Immature natural killer cell (primary cell): Measurements from ENCODE around the gene APBA3. TPM values are rescaled to one million over a fixed set of nuclear protein-coding genes. Genes with fewer than 3 reads are reported as not detected.
"Not testable (repeated sequence)": the region's sequence is repeated elsewhere in the genome, so short reads cannot be mapped to it uniquely, and the experiment has no call there.

Experiments
- DNase-seq, 3 donors: peaks; one replicate each; pipeline ENCODE4 v3.0.0; 2022; ENCODE audit warnings: mixed read lengths in 1 of 3
- H3K27ac Mint-ChIP-seq, 6 donors: one replicate each; pipeline ENCODE4 v1.8.0; 2020; ENCODE audit warnings: mixed read lengths in 6 of 6, mild to moderate bottlenecking in 5 of 6, inconsistent platforms in 4 of 6, moderate library complexity in 3 of 6
- H3K27me3 Mint-ChIP-seq, 3 donors: one replicate each; pipeline ENCODE4 v1.8.0; 2020 to 2021; ENCODE audit warnings: low read depth in 3 of 3, mild to moderate bottlenecking in 3 of 3, mixed read lengths in 3 of 3, moderate library complexity in 3 of 3, inconsistent platforms in 1 of 3
- H3K36me3 Mint-ChIP-seq, 3 donors: one replicate each; pipeline ENCODE4 v1.8.0; 2020; ENCODE audit warnings: mixed read lengths in 3 of 3, inconsistent platforms in 2 of 3, mild to moderate bottlenecking in 2 of 3
- H3K4me1 Mint-ChIP-seq, 2 donors: one replicate each; pipeline ENCODE4 v1.8.0; 2020; ENCODE audit warnings: inconsistent platforms in 2 of 2, mild to moderate bottlenecking in 2 of 2, mixed read lengths in 2 of 2, moderate library complexity in 1 of 2
- H3K4me3 Mint-ChIP-seq, 5 donors: one replicate each; pipeline ENCODE4 v1.8.0; 2020; ENCODE audit warnings: mild to moderate bottlenecking in 5 of 5, mixed read lengths in 5 of 5, inconsistent platforms in 3 of 5, moderate library complexity in 3 of 5
- H3K9me3 Mint-ChIP-seq, 6 donors: one replicate each; pipeline ENCODE4 v1.8.0; 2020; ENCODE audit warnings: mild to moderate bottlenecking in 6 of 6, mixed read lengths in 6 of 6, inconsistent platforms in 4 of 6, moderate library complexity in 3 of 6
- polyA plus RNA-seq, 3 donors: library from polyadenylated mRNA; unstranded; fragments of 300-500 nt; fragmentation: Illumina TruSeq; gene quantifications; one replicate each; pipeline ENCODE4 v1.2.3, GENCODE V29; 2021

The APBA3 gene
- polyA plus RNA-seq, 3 donors from 2014 or later = 24.2 to 32.4 (median 31.2) TPM

DNA sequence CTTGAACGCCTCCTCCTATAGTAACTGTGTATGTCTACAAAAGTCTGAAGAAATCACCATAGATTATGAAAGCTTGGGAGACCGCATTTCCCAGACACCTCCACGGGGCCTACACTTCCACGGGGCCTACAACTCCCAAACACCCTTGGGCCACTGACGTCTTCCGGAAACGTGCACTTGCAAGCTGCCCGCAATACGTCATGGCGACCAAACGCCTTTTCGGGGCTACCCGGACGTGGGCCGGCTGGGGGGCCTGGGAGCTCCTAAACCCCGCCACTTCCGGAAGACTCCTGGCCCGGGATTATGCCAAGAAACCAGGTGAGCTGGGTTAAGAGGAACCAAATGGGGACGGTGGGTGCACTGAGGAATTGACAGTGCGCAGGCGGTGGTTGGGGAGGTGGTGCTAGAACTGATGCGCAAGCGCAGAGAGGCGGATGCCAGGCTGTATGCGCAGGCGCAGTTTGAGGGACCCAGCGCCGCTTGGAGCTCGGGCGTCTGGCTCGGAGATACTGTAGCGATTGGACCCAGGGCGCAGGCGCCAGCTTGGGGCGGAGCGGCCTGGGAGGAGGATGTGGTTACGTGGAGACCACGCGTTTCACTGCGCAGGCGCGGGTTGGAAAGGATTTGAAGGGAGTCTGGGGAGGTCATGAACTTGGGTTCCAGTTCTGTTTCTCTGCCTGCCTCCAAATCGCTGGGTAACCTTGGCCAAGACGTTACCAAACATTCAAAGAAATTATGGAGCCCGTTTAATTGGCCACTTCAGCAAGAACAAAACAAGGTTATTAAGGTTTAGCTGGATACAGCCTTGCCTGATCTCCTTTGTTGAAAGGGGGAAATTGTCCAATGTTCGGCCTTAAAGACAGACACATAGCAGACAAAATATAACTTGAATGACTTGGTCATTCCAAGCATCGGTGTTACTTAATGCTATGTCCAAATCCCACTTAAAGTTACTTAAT, 1.3 kb upstream of the APBA3 start, which contains the start of gene MRPL54:
MRPL54 (plus strand) TSS at position 182 of the 959 bp plus-strand sequence; CDS start at position 201, 19 bp downstream.
- peak within 1 kb of the TSS; percentile 97 to 99 (median 98) for H3K4me3 Mint-ChIP-seq
- peaks cover 0 to 4% (median 0%) of the 10 kb centered on the region in 3 donors for H3K36me3 Mint-ChIP-seq
- peaks cover 0 to 3% (median 0%) of the 10 kb centered on the region in 6 donors for H3K9me3 Mint-ChIP-seq
- peak; percentile 100 for DNase-seq
- peaks cover 12 to 20% (median 19%) of the 10 kb centered on the region in 3 donors for H3K27me3 Mint-ChIP-seq
- peak within 1 kb of the TSS; percentile 100 for H3K27ac Mint-ChIP-seq
- peaks cover 29 to 45% of the 10 kb centered on the region in 2 donors for H3K4me1 Mint-ChIP-seq

DNA sequence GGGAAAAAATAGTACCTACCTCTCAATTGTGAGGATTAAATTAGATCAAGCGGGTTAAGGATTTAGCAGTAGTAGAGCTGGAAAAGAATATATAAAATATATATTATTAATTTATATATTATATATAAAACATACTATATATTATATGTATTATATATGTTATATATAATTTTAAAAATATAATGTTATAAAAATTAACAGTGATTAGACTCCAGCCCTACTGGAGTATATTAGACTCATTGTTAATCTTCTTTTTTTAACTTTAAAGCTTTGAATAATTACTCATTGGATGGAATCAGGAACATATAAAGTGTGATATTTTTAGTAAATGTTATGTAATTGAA, 610 bp upstream of the APBA3 start:
- no peak for DNase-seq
- H3K4me1 Mint-ChIP-seq = peaks cover 29 to 45% of the 10 kb centered on the region in 2 donors
- peak overlapping the region; percentile 97 to 99 (median 98) for H3K4me3 Mint-ChIP-seq
- peaks cover 12 to 20% (median 19%) of the 10 kb centered on the region in 3 donors for H3K27me3 Mint-ChIP-seq
- H3K27ac Mint-ChIP-seq = peak overlapping the region; percentile 100
- H3K36me3 Mint-ChIP-seq = peaks cover 0 to 4% (median 0%) of the 10 kb centered on the region in 3 donors
- H3K9me3 Mint-ChIP-seq = peaks cover 0 to 3% (median 0%) of the 10 kb centered on the region in 6 donors

DNA sequence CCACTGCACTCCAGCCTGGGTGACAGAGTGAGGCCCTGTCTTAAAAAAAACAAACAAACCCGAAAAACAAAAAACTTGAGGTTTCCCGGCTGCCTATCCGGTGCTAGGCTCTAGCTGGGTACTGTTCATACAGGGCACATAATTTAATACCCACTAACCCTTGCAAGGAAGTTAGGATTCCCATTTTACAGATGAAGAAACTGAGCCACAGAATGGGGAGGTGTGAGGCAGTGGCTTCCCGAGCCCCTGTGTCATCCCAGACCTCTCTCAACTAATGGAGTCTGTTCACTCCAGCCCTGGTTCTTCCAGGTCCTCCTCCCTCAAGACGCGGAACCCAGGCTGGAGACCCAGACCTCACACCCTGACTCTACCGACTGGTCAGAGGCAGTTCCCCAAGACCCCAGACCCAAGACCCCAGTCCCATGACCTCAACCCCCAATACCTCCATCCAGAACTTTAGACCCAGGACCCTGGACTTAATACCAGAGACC, 576 bp downstream of the APBA3 start:
- H3K4me1 Mint-ChIP-seq = peaks cover 31 to 41% of the 10 kb centered on the region in 2 donors

DNA sequence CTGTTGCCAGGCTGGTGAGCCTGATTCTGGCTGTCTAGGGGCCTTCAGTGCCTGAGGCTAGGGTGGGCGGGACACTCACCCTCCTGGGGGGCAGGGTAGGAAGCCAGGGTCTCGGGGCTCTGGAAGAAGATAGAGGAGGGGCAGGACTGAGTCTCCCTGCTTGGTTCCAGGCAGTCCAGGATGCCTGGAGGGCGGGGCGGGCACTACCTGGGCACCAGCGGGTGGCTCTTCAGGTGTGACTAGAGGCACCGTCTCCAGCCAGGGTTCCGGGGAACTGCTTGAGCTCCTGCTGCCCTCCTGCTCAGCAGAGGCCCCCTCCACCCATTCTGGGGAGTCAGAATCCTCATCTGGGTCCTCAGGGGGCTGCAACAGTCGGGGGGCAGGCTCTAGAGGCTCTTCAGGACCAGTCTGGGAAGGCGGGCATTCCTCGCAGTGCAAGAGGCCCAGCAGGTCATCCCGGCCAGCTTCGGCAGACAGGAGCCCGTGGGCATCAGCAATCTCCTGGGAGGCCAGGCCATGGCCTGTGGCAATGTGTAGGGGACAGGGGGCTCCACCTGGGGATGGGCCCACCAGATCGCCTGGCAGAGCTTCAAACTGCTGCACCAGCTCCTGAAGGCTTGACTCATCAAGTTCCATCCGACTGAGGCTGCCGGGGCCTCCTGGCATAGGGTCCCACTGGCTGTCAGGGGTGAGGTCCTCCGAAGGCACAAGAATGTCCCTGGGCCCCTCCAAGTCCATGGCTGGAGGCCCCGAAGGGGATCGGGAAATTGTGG, 1.8 kb downstream of the APBA3 start:
- Mint-ChIP-seq H3K9me3 (peaks cover 0 to 3% (median 0%) of the 10 kb centered on the region in 6 donors), H3K4me1 (peaks cover 40 to 46% of the 10 kb centered on the region in 2 donors), H3K27me3 (peaks cover 12 to 20% (median 18%) of the 10 kb centered on the region in 3 donors), H3K36me3 (peaks cover 0 to 4% (median 3%) of the 10 kb centered on the region in 3 donors), H3K27ac (peak overlapping the region in 1 of 6 donors; percentile 39), H3K4me3 (peak overlapping the region in 2 of 5 donors; percentile 48 to 92)
- DNase-seq = no peak

More for the DNA sequence above, 576 bp downstream of the APBA3 start:
- DNase-seq = peak; percentile 17 to 44 (median 28)
- Mint-ChIP-seq H3K27me3 (peaks cover 12 to 20% (median 18%) of the 10 kb centered on the region in 3 donors), H3K36me3 (peaks cover 0 to under 1% (median 0%) of the 10 kb centered on the region in 3 donors), H3K27ac (peak overlapping the region; percentile 95 to 100 (median 96)), H3K9me3 (peaks cover 0 to 3% (median 0%) of the 10 kb centered on the region in 6 donors), H3K4me3 (peak overlapping the region; percentile 91 to 97 (median 96))

DNA sequence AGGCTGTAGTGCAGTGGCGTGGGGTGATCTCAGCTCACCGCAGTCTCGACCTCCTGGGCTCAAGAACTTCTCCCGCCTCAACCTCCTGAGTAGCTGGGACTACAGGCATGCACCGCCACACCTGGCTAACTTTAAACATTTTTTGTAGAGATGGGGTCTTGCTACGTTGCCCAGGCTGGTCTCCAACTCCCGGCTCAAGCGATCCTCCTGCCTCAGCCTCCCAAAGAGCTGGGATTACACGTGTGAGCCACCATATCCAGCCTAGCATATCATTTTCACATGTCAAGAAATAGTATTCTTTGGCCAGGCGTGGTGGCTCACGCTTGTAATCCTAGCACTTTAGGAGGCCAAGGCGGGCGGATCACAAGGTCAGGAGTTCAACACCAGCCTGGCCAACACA, 3.2 kb downstream of the APBA3 start:
- peaks cover 39 to 45% of the 10 kb centered on the region in 2 donors for H3K4me1 Mint-ChIP-seq

DNA sequence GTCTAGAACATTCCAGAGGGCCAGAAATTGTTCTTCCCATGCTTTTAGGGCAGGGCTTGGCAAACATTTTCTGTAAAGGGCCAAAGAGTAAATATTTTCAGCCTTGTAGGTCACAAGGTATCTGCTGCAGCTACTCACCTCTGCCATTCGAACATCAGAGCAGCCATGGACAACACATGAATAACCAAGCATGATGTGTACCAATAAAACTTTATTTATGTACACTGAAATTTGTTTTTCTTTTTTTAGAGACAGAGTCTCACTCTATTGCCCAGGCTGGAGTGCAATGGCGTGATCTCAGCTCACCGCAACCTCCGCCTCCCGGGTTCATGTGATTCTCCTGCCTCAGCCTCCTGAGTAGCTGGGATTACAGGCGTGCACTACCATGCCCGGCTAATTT, 3.8 kb downstream of the APBA3 start:
- H3K4me1 Mint-ChIP-seq = peaks cover 33 to 39% of the 10 kb centered on the region in 2 donors
- H3K27ac Mint-ChIP-seq = not testable (repeated sequence)

More for the DNA sequence above, 3.2 kb downstream of the APBA3 start:
- not testable (repeated sequence) for H3K9me3 Mint-ChIP-seq, H3K4me3 Mint-ChIP-seq, DNase-seq, H3K36me3 Mint-ChIP-seq
- Mint-ChIP-seq H3K27ac (peak overlapping the region in 1 of 6 donors; percentile 17), H3K27me3 (peaks cover 12 to 20% (median 18%) of the 10 kb centered on the region in 3 donors)

DNA sequence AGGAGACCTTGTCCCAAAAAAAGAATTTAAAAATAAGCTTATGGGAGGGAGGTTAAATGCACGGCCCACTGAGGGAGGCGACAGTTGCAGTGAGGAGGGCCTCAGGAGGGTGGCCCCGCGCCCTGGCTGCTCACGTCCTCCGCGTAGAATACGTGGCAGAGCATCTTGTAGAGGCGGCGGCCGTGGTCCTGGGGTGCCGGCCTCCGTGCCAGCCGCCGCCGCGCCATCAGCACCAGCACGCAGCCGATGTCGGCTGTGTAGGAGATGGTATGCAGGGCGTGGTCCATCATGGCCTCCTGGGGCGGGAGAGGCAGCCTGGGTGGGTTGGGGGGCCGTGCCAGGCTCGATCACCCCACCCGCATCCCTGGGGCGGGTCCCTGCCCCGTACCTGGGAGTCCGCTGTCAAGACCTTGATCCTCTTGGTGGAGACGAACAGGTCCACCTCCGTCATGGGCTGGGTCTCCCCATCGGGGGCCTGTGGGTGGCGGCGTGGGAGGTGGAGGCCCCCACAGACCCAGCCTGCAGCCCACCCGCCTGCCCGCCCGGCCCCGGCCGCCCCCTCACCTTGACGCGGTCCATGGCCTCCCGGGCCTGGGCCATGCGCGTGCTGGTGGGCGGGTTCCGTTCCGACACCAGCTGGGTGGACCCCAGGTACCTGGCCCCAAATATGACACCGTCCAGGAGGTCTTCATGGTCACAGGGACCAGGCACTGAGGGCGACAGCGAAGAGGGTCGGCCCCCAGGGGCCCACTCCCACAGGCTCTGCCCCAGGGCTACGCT, 7.7 kb downstream of the APBA3 start:
- H3K9me3 Mint-ChIP-seq = no peaks in the 10 kb centered on the region
- H3K36me3 Mint-ChIP-seq = peaks cover 5 to 13% (median 13%) of the 10 kb centered on the region in 3 donors
- H3K27me3 Mint-ChIP-seq = peaks cover 0 to 2% (median 2%) of the 10 kb centered on the region in 3 donors
- no peak overlapping the region for H3K27ac Mint-ChIP-seq
- no peak overlapping the region for H3K4me3 Mint-ChIP-seq
- DNase-seq = no peak
- peaks cover 6 to 11% of the 10 kb centered on the region in 2 donors for H3K4me1 Mint-ChIP-seq

More for the DNA sequence above, 3.8 kb downstream of the APBA3 start:
- not testable (repeated sequence) for H3K36me3 Mint-ChIP-seq, H3K4me3 Mint-ChIP-seq, DNase-seq, H3K9me3 Mint-ChIP-seq
- peaks cover 6 to 15% (median 14%) of the 10 kb centered on the region in 3 donors for H3K27me3 Mint-ChIP-seq

DNA sequence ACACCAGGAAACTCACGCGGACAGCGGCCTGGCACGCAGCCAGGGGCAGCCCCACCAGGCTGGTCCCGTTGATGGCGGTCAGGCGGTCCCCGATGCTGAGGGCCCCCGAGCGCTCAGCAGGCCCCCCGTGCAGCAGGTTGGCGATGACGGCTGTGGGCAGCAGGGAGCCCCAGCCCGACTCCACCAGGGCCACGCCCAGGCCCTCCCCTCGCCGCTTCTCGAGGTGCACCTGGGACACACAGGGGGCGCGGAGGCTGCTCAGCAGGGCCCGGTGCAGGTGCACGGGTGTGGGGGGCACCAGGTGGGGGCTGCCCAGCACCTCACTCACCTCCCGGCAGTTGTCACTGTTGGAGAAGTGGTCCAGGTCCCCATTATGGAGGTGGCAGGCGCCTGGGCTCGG, 9.0 kb downstream of the APBA3 start:
- Mint-ChIP-seq H3K36me3 (peaks cover 5 to 13% (median 13%) of the 10 kb centered on the region in 3 donors), H3K4me3 (no peak overlapping the region), H3K9me3 (no peaks in the 10 kb centered on the region), H3K27ac (no peak overlapping the region), H3K4me1 (peaks cover 6 to 11% of the 10 kb centered on the region in 2 donors), H3K27me3 (peaks cover 0 to 2% (median 2%) of the 10 kb centered on the region in 3 donors)
- DNase-seq = no peak

DNA sequence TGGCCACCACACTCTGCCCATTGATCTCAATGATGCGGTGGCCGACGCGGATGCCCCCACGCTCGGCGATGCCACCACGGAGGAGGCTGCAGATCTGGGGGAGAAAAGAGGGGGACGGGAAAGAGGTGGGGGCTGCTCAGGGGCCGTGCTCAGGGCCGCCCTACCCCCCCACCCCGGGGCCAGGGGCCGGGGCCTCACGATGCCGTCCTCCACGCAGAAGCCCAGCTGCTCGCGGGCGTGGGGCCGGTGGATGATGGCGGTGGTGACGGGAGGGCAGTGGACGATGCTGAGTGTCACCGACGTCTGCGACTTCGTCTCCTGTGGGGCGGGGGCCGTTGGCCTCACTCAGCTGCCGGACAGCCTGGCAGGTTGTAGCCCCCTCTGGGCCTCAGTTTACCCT, 10.3 kb downstream of the APBA3 start:
- H3K9me3 Mint-ChIP-seq = no peaks in the 10 kb centered on the region
- H3K27me3 Mint-ChIP-seq = peaks cover 0 to 2% (median 2%) of the 10 kb centered on the region in 3 donors
- H3K27ac Mint-ChIP-seq = no peak overlapping the region
- no peak overlapping the region for H3K4me3 Mint-ChIP-seq
- peaks cover 6 to 11% of the 10 kb centered on the region in 2 donors for H3K4me1 Mint-ChIP-seq
- H3K36me3 Mint-ChIP-seq = peaks cover 5 to 13% (median 13%) of the 10 kb centered on the region in 3 donors
- no peak for DNase-seq

DNA sequence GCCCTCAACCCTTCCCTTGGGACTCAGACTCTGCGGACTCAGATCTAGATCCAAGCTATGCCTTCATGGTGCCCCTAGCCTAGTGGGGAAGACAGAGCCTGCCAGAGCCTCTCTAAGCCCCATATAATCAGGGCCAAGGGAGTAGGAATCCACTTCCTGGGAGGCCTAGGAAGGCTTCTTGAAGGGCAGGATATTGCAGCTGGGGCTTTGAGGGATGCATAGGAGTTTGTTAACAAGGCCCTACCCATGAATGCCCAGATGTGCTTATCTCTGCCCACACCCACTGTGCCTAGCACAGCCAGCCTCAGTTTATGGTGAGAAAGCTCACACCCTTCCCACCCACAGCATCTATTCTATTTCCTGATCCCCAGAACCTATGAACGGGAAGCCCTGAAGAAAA, 11.3 kb downstream of the APBA3 start:
- DNase-seq = no peak
- peaks cover 4 to 5% of the 10 kb centered on the region in 2 donors for H3K4me1 Mint-ChIP-seq
- H3K27me3 Mint-ChIP-seq = peaks cover 0 to 2% (median 2%) of the 10 kb centered on the region in 3 donors
- H3K36me3 Mint-ChIP-seq = peaks cover 5 to 13% (median 11%) of the 10 kb centered on the region in 3 donors
- peak overlapping the region in 1 of 6 donors; percentile 55 for H3K27ac Mint-ChIP-seq
- H3K9me3 Mint-ChIP-seq = no peaks in the 10 kb centered on the region
- H3K4me3 Mint-ChIP-seq = no peak overlapping the region

DNA sequence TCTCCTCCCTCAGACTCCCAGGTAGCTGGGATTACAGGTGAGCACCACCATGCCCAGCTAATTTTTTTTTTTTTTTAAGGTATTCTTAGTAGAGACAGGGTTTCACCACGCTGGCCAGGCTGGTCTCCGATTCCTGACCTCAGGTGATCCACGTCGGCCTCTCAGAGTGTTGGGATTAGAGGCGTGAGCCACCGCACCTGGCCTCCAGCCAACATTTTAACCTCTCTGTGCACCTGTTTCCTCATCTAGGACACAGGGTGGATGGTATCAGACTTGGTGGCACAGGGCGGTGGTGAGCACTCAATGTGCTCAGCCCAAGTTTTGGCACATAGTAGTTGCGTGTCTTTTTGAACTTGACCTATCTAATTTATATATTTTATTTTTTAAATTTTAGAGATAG, 12.5 kb downstream of the APBA3 start:
- Mint-ChIP-seq H3K9me3 (no peaks in the 10 kb centered on the region), H3K27ac (no peak overlapping the region), H3K36me3 (peaks cover 5 to 11% (median 9%) of the 10 kb centered on the region in 3 donors), H3K27me3 (peaks cover 2% of the 10 kb centered on the region in 3 donors), H3K4me3 (no peak overlapping the region), H3K4me1 (no peaks in the 10 kb centered on the region)
- no peak for DNase-seq

DNA sequence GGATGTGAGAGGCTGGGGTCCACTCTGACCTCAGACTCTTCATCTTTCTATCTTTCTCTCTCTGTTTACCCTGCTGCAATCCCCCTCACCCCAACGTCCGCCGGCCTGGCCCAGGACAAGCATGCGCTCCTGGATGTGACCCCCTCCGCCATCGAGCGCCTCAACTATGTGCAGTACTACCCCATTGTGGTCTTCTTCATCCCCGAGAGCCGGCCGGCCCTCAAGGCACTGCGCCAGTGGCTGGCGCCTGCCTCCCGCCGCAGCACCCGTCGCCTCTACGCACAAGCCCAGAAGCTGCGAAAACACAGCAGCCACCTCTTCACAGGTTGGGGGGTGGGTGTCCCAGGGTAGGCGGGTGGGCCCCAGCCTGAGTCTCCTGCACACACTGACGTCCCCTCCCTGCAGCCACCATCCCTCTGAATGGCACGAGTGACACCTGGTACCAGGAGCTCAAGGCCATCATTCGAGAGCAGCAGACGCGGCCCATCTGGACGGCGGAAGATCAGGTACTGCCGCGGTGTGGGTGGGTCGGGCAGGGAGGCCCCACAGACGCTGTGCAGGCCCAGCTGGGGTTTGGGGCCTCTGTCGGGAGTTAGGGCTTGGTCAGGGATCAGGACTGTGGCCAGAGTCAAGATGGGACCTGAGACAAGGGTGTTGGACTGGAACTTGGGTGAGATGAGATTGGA, 15.0 kb downstream of the APBA3 start:
- H3K36me3 Mint-ChIP-seq = peaks cover 5 to 9% (median 7%) of the 10 kb centered on the region in 3 donors
- H3K4me3 Mint-ChIP-seq = no peak overlapping the region
- H3K27ac Mint-ChIP-seq = no peak overlapping the region
- no peaks in the 10 kb centered on the region for H3K9me3 Mint-ChIP-seq
- H3K4me1 Mint-ChIP-seq = no peaks in the 10 kb centered on the region
- peaks cover 2 to 4% (median 2%) of the 10 kb centered on the region in 3 donors for H3K27me3 Mint-ChIP-seq
- DNase-seq = no peak
